VCaP (cell line): ENCODE data around the gene RAD18.

Experiments used
- H3K27ac ChIP-seq: fragments of 450-650 bp; 2 replicates; pipeline ENCODE4 v1.5.1; 2017
- CTCF ChIP-seq: fragments of 450-650 bp; conservative IDR thresholded peaks from 2 replicates; pipeline ENCODE4 v1.5.1; 2017; ENCODE audit warnings: mild to moderate bottlenecking, moderate library complexity

RAD18 gene

DNA sequence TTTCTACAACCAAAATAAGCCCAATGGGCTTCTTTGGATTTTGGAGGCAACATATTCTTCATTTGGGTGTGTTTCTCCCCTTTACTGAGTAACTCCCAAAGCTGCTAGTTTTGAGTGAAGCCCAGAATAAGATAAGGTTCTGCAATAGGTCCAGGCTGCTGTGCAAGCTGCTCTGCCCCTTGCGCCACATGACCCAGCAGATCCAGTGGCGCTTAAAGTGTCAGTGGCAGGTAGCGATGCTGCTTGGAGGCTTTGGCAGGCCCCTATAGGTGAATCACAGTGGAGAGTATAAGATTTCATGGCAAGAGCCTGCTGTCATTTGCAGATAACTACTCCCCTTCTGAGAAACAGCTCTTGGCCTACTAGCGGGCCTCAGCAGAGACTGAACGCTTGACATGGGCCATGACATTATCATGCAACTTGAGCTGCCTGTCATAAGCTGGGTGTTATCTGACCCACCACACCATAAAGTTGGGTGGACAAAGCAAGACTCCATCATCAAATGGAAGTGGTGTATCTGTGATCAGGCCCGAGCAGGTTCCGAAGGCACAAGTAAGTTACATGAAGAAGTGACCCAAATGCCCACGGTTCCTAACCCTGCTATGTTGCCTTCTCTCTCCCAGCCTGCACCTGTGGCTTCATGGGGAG is 105.4 kb downstream of the RAD18 start:
- H3K27ac ChIP-seq, result no peak overlapping the region
- no peak for TF ChIP-seq CTCF

GRCh38 chr3:8856721-8857120 is 106.6 kb downstream of the RAD18 start:
- no peak for TF ChIP-seq CTCF
- H3K27ac ChIP-seq, result no peak overlapping the region

GRCh38 chr3:8856071-8856470 is 107.2 kb downstream of the RAD18 start:
- no peak for TF ChIP-seq CTCF
- H3K27ac ChIP-seq, result no peak overlapping the region

- no peak overlapping the region for H3K27ac ChIP-seq
- no peak for TF ChIP-seq CTCF
Measured at GRCh38 chr3:8854656-8855055, 108.6 kb downstream of the RAD18 start.

- TF ChIP-seq CTCF, result no peak
- H3K27ac ChIP-seq, result no peak overlapping the region
Measured at GRCh38 chr3:8853081-8853480, 110.2 kb downstream of the RAD18 start.

GRCh38 chr3:8852511-8852910 is 110.8 kb downstream of the RAD18 start:
- no peak overlapping the region for H3K27ac ChIP-seq
- no peak for TF ChIP-seq CTCF

GRCh38 chr3:8851703-8852102 is 111.6 kb downstream of the RAD18 start:
- no peak for TF ChIP-seq CTCF

More at GRCh38 chr3:8851703-8852102, 111.6 kb downstream of the RAD18 start:
- H3K27ac ChIP-seq, result no peak overlapping the region
